ENCODE results near the gene KANK4.
"Not testable (repeated sequence)": the region's sequence is repeated elsewhere in the genome, so short reads cannot be mapped to it uniquely, and the experiment has no call there.

The KANK4 gene

DNA sequence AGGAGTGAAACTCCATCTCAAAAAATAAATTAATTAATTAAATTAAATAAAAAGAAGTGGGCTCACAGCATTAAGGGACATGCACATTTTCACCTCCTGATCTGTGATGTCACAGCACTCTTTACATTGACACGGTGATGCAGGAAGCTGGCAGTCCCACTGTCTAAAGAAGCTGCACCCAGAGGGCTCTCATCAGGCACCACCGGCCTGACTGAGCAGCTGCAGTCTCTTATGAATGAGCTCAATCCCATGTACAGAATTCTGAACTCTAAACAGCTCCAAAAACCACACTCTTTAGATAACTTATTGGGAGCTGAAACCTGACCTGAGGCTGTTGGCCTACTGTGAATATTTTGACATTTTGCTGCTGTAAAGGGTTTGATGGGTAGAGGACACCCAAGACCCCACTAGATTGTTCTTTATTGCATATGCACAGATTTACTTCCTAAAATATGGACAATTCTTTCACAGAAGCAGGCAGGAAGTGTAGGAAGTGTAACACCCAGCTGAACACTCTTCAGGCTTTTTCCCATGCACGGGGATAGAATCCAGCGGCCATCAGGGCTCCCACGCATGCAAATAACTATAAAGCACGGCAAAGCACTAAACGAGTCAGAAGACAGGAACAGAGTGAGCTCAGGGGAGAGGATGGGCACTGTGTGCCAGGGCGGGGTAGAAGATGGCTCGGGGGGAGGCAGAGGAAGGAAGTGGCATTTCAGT, 78.4 kb downstream of the KANK4 start:
- no peak for DNase-seq
- ATAC-seq (replicated peaks): no peak
- Mint-ChIP-seq H3K4me3 (no peak overlapping the region), H3K9me3 (no peaks in the 10 kb centered on the region), H3K36me3 (ENCODE audit: insufficient read depth) (no peaks in the 10 kb centered on the region), H3K27ac (no peak overlapping the region), H3K4me1 (ENCODE audit: low read depth in 2 of 2) (no peaks in the 10 kb centered on the region), H3K27me3 (peaks cover 23 to 53% of the 10 kb centered on the region in 2 donors)

DNA sequence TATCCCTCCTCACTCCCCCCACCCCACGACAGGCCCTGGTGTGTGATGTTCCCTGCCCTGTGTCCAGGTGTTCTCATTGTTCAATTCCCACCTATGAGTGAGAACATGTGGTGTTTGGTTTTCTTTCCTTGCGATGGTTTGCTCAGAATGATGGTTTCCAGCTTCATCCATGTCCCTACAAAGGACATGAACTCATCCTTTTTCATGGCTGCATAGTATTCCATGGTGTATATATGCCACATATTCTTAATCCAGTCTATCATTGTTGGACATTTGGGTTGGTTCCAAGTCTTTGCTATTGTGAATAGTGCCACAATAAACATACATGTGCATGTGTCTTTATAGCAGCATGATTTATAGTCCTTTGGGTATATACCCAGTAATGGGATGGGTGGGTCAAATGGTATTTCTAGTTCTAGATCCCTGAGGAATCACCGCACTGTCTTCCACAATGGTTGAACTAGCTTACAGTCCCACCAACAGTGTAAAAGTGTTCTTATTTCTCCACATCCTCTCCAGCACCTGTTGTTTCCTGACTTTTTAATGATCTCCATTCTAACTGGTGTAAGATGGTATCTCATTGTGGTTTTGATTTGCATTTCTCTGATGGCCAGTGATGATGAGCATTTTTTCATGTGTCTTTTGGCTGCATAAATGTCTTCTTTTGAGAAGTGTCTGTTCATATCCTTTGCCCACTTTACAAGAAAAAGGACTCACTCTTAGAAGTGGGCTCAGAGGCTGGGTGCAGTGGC, 79.4 kb downstream of the KANK4 start:
- ATAC-seq (replicated peaks); H3K4me3 Mint-ChIP-seq; H3K36me3 Mint-ChIP-seq (ENCODE audit: insufficient read depth): not testable (repeated sequence)

DNA sequence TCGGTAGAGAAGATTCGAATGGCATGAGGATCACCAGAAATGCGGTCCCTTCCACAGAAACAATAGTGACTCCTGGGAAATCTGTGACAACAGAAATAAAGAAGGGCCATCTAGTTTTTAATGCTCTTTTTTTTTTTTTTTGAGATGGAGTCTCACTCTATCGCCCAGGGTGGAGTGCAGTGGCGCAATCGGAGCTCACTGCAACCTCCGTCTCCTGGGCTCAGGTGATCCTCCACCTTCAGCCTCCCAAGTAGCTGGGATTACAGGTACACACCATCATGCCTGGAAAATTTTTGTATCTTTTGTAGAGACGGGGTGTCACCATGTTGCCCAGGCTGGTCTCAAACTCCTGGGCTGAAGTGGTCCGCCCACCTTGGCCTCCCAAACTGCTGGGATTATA, 80.7 kb downstream of the KANK4 start:
- Mint-ChIP-seq H3K27ac (no peak overlapping the region), H3K9me3 (no peaks in the 10 kb centered on the region), H3K4me3 (no peak overlapping the region), H3K36me3 (ENCODE audit: insufficient read depth) (no peaks in the 10 kb centered on the region), H3K4me1 (ENCODE audit: low read depth in 2 of 2) (no peaks in the 10 kb centered on the region), H3K27me3 (peaks cover 26 to 50% of the 10 kb centered on the region in 2 donors)
- DNase-seq (no peak), ATAC-seq (replicated peaks) (no peak)

More for the DNA sequence above, 79.4 kb downstream of the KANK4 start:
- H3K9me3 Mint-ChIP-seq; H3K27ac Mint-ChIP-seq; DNase-seq; H3K4me1 Mint-ChIP-seq (ENCODE audit: low read depth in 2 of 2): not testable (repeated sequence)
- peaks cover 23 to 55% of the 10 kb centered on the region in 2 donors for H3K27me3 Mint-ChIP-seq

DNA sequence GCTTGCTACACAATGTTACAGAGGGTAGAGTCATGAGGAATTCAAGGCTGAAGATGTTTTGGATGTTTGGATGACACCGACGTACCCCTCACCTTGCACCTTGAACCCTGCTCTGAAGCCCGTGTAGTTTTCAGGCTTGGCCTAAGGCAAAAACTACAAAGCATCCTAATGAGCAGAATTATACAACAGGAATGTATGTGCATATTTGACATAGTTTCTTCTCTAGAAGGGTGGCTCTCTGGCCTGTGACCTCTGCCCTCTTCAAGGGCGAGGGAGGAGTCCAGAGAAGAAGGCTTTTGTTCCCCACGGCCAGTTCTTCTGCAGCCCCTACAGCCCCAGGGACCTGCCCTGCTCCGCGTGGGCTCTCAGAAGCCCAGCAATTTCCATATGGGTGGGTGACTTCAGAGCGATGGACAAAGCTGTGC, 81.3 kb downstream of the KANK4 start:
- Mint-ChIP-seq H3K4me1 (ENCODE audit: low read depth in 2 of 2) (no peaks in the 10 kb centered on the region), H3K4me3 (no peak overlapping the region), H3K27me3 (peaks cover 23 to 48% of the 10 kb centered on the region in 2 donors), H3K27ac (no peak overlapping the region), H3K9me3 (no peaks in the 10 kb centered on the region), H3K36me3 (ENCODE audit: insufficient read depth) (no peaks in the 10 kb centered on the region)
- DNase-seq (no peak), ATAC-seq (replicated peaks) (no peak)

DNA sequence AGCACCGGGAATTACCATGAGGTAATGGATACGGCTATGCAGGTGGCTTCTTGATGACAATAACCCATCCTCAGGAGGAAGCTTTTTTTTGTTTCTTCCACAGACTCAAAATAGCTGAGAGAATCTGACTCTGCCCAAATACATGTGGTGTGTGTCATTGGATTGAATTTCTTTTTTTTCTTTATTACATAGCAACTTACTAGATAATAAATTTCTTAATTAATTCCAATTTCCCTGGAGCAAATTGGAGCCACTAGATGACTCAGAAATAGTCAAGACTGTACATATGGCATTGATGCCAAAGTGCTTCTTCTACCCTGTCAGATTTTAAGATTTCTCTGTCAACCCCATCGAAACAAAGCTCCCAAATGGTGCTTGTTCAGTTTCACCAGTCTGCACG, 81.9 kb downstream of the KANK4 start:
- Mint-ChIP-seq H3K27ac (no peak overlapping the region), H3K9me3 (no peaks in the 10 kb centered on the region), H3K4me1 (ENCODE audit: low read depth in 2 of 2) (no peaks in the 10 kb centered on the region), H3K36me3 (ENCODE audit: insufficient read depth) (no peaks in the 10 kb centered on the region), H3K4me3 (no peak overlapping the region), H3K27me3 (peaks cover 18 to 47% of the 10 kb centered on the region in 2 donors)
- DNase-seq (no peak), ATAC-seq (replicated peaks) (no peak)

DNA sequence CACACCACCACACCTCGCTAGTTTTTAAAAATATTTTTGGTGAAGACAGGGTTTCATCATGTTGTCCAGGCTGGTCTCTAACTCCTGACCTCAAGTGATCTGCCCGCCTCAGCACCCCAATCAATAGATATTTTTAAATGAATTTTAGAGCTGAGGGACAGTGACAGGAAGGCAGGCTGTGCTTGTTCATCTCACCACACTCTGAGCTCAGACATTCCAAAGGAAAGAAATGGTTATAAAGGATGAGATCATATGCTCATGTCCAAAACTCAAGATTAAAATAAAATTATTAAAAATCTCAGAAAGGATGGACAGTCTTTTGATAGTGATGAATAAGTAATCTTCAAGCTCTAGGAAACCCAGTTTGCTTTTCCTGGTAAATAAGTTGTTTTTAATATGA, 83.7 kb downstream of the KANK4 start:
- ATAC-seq (replicated peaks) (no peak), DNase-seq (no peak)
- H3K4me1 Mint-ChIP-seq (ENCODE audit: low read depth in 2 of 2): no peaks in the 10 kb centered on the region
- no peak overlapping the region for H3K4me3 Mint-ChIP-seq
- H3K9me3 Mint-ChIP-seq: no peaks in the 10 kb centered on the region
- no peak overlapping the region for H3K27ac Mint-ChIP-seq
- no peaks in the 10 kb centered on the region for H3K36me3 Mint-ChIP-seq (ENCODE audit: insufficient read depth)
- peaks cover 12 to 29% of the 10 kb centered on the region in 2 donors for H3K27me3 Mint-ChIP-seq

DNA sequence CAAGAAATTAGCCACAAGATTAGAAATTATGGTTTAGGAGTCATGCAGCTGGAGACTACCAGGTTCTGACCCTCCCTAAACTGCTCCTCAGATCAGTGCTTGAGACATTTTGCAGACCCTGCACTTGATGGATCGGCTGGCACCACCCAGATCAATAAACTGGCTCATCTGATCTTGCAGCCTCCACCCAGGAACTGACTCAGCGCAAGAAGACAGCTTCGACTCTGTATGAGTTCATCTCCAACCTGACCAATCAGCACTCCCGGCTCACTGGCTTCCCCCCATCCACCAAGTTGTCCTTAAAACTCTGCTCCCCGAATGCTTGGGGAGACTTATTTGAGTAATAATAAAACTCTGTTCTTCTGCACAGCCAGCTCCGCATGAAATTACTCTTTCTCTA, 84.5 kb downstream of the KANK4 start:
- ATAC-seq (replicated peaks): no peak
- Mint-ChIP-seq H3K27me3 (peaks cover 15 to 29% of the 10 kb centered on the region in 2 donors), H3K4me3 (no peak overlapping the region), H3K27ac (no peak overlapping the region), H3K36me3 (ENCODE audit: insufficient read depth) (no peaks in the 10 kb centered on the region), H3K9me3 (no peaks in the 10 kb centered on the region), H3K4me1 (ENCODE audit: low read depth in 2 of 2) (no peaks in the 10 kb centered on the region)
- DNase-seq: no peak

DNA sequence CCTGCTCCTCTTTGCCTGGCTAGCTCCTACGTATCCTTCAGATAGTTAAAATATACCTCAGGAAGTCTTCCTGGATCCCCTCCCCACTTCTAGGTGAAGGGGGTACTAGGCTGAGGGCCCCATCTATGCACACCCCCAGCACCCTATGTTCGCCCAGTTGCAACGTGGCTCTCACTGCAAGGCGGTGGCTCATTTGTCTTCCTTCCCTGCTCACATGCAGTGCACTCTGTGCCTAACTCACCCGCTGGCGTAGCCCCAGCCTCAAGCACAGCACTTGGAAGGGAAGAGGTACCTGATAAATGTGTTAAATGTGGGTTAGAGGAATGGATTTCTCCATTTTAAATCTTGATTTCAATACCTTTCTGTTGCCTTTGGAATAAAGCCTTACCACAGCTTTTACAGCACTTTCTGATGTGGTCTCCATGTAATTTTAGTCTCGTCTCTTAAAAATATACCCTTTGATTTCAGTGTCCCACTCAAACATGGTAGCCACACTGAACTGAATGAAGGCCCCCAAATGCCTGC, 85.2 kb downstream of the KANK4 start:
- Mint-ChIP-seq H3K4me3 (no peak overlapping the region), H3K36me3 (ENCODE audit: insufficient read depth) (no peaks in the 10 kb centered on the region), H3K27me3 (peaks cover 18 to 32% of the 10 kb centered on the region in 2 donors), H3K9me3 (no peaks in the 10 kb centered on the region), H3K4me1 (ENCODE audit: low read depth in 2 of 2) (no peaks in the 10 kb centered on the region), H3K27ac (no peak overlapping the region)
- DNase-seq (no peak), ATAC-seq (replicated peaks) (no peak)

DNA sequence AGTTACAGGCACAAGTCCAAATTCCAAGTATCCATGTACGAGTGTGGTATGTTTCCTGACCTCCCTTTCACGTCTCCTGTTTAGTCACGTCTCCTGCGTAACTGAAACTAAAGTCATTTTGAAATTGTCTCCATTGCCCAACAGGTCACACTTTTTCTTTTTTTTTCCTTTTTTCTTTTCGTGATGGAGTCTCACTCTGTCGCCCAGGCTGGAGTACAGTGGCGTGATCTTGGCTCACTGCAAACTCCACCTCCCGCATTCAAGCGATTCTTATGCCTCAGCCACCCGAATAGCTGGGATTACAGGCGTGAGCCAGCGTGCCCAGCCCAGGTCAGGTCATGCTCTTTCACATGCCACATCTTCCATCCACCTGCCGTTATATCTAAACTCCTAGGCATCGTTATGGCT, 86.4 kb downstream of the KANK4 start:
- Mint-ChIP-seq H3K36me3 (ENCODE audit: insufficient read depth) (no peaks in the 10 kb centered on the region), H3K9me3 (no peaks in the 10 kb centered on the region), H3K4me3 (no peak overlapping the region), H3K4me1 (ENCODE audit: low read depth in 2 of 2) (no peaks in the 10 kb centered on the region), H3K27me3 (peaks cover 22 to 38% of the 10 kb centered on the region in 2 donors), H3K27ac (no peak overlapping the region)
- ATAC-seq (replicated peaks) (no peak), DNase-seq (no peak)

DNA sequence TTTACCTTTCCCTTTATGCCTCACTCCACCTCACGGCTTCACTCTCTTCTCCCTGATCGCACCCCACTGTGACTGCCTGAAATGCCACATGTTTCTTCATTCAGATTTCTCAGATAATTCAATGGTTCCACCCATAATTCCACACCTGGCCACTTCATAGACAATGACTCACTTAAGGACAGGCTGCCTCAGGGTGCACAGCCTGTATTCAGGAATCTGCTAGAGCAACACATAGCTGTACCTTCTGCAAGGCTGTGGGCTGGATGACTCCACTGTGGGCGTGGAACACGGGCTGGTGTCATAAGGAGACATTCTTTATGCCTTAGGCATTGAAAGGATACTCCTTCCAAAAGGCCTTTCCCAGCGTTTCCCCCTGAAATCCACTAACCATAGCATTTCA, 88.5 kb downstream of the KANK4 start:
- Mint-ChIP-seq H3K4me1 (ENCODE audit: low read depth in 2 of 2) (no peaks in the 10 kb centered on the region), H3K27ac (no peak overlapping the region), H3K36me3 (ENCODE audit: insufficient read depth) (no peaks in the 10 kb centered on the region), H3K27me3 (peaks cover 27 to 43% of the 10 kb centered on the region in 2 donors), H3K9me3 (no peaks in the 10 kb centered on the region), H3K4me3 (no peak overlapping the region)
- ATAC-seq (replicated peaks): no peak
- DNase-seq: no peak

DNA sequence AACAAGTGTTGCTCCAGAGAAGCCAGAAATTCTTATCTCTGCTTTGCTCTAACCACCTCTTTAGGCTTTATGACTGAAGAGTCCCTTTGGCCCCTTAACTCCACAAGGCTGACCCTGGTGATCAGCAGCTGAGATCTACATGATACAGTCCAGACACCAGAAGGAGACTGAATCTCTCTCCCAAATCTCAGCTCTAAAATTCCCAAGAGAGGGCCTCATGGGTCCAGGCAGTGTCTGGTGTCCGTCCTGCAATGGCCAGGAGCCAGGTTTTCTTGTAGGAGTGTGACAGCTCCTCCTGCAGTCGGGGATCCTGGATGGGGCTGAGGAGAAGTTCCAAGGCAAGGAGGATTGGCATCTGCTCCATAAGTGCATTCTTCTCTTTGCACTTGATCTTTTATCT, 89.3 kb downstream of the KANK4 start:
- Mint-ChIP-seq H3K9me3 (no peaks in the 10 kb centered on the region), H3K4me3 (no peak overlapping the region), H3K27ac (no peak overlapping the region), H3K4me1 (ENCODE audit: low read depth in 2 of 2) (no peaks in the 10 kb centered on the region), H3K27me3 (peaks cover 27 to 38% of the 10 kb centered on the region in 2 donors), H3K36me3 (ENCODE audit: insufficient read depth) (no peaks in the 10 kb centered on the region)
- ATAC-seq (replicated peaks) (no peak), DNase-seq (no peak)

DNA sequence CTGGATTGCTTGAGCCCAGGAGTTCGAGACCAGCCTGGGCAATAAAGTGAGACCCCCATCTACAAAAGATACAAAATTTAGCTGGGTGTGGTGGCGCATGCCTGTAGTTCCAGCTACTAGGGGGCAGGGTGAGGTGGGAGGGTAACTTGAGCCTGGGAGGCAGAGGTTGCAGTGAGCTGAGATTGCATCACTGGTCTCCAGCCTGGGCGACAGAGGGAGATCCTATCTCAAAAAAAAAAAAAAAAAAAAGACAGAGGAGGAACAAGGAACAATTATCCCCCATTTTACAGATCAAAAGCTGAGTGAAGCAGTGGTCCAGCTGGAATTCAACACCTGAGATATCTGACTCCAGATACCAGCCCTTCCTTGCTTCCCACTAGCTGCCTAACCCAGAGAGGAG, 89.8 kb downstream of the KANK4 start:
- no peak overlapping the region for H3K4me3 Mint-ChIP-seq
- ATAC-seq (replicated peaks) (no peak), DNase-seq (no peak)
- H3K4me1 Mint-ChIP-seq (ENCODE audit: low read depth in 2 of 2): no peaks in the 10 kb centered on the region
- H3K27me3 Mint-ChIP-seq: peaks cover 26 to 33% of the 10 kb centered on the region in 2 donors
- no peak overlapping the region for H3K27ac Mint-ChIP-seq
- no peaks in the 10 kb centered on the region for H3K9me3 Mint-ChIP-seq
- H3K36me3 Mint-ChIP-seq (ENCODE audit: insufficient read depth): no peaks in the 10 kb centered on the region

DNA sequence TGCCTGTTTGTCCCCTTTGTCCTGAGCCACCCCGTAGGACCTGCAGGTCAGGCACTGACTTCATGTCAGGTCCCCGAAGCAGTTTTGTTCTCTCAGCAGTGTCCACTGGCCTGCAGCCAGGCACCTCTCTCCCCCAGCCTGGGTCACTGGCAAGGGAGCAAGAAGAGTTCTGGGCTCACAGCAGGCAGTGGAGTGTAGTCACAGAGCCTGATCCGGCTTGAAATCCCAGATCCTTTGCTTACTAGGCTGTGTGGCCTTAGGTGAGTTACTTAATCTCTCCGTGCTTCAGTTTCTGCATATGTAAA, 90.4 kb downstream of the KANK4 start:
- Mint-ChIP-seq H3K4me1 (ENCODE audit: low read depth in 2 of 2) (no peaks in the 10 kb centered on the region), H3K36me3 (ENCODE audit: insufficient read depth) (no peaks in the 10 kb centered on the region), H3K9me3 (no peaks in the 10 kb centered on the region), H3K4me3 (no peak overlapping the region), H3K27me3 (peaks cover 20 to 28% of the 10 kb centered on the region in 2 donors), H3K27ac (no peak overlapping the region)
- ATAC-seq (replicated peaks) (no peak), DNase-seq (no peak)
